Fibroblast of lung (primary cell): ENCODE results near the gene SMARCC1. TPM values are rescaled to one million over a fixed set of nuclear protein-coding genes. Genes with fewer than 3 reads are reported as not detected.

Experiments
- DNase-seq, 2 donors: peaks; one replicate each; pipeline versions ENCODE4 v3.0.0 to v3.0.0-alpha.2; 2010; ENCODE audit warnings: low read depth in 2 of 2
- H2AFZ ChIP-seq: 2 replicates; pipeline ENCODE4 v1.5.1; 2012; ENCODE audit warnings: low read length, control low read depth, inconsistent platforms
- H3K27ac ChIP-seq: 2 replicates; pipeline ENCODE4 v1.5.1; 2011; ENCODE audit warnings: low read length, control low read depth; ENCODE audit not compliant: insufficient read depth
- H3K27me3 ChIP-seq: 2 replicates; pipeline ENCODE4 v1.5.1; 2011; ENCODE audit warnings: mild to moderate bottlenecking, low read length; ENCODE audit not compliant: control insufficient read depth, insufficient read depth
- H3K36me3 ChIP-seq: 2 replicates; pipeline ENCODE4 v1.5.1; 2011; ENCODE audit warnings: low read length; ENCODE audit not compliant: control insufficient read depth, insufficient read depth
- H3K4me1 ChIP-seq: 2 replicates; pipeline ENCODE4 v1.5.1; 2011; ENCODE audit warnings: low read length; ENCODE audit not compliant: control insufficient read depth, insufficient read depth; ENCODE audit errors: extremely low read depth
- H3K4me2 ChIP-seq: 2 replicates; pipeline ENCODE4 v1.5.1; 2011; ENCODE audit warnings: low read length, control low read depth; ENCODE audit not compliant: insufficient read depth; ENCODE audit errors: extremely low read depth
- H3K4me3 ChIP-seq, 4 experiments: fragments of 200-600 bp in 1 of 4; sonication (generic) in 1 of 4; replicated peaks in 1 of 4; 2 replicates each; pipeline ENCODE4 v1.5.1; 2011 to 2016; ENCODE audit warnings: low read length in 4 of 4, low read depth in 3 of 4, mild to moderate bottlenecking in 3 of 4, control low read depth in 2 of 4, inconsistent platforms in 1 of 4, mixed read lengths in 1 of 4; ENCODE audit not compliant: insufficient read depth in 1 of 4; ENCODE audit errors: control extremely low read depth in 1 of 4
- H3K79me2 ChIP-seq: 2 replicates; pipeline ENCODE4 v1.5.1; 2012; ENCODE audit warnings: mild to moderate bottlenecking, low read length, inconsistent platforms; ENCODE audit not compliant: control insufficient read depth, insufficient read depth
- H3K9ac ChIP-seq: 2 replicates; pipeline ENCODE4 v1.5.1; 2011; ENCODE audit warnings: mild to moderate bottlenecking, low read length, control low read depth; ENCODE audit not compliant: insufficient read depth
- H3K9me3 ChIP-seq: 2 replicates; pipeline ENCODE4 v1.5.1; 2012; ENCODE audit warnings: low read depth, low read length; ENCODE audit not compliant: control insufficient read depth, insufficient read depth
- H4K20me1 ChIP-seq: 2 replicates; pipeline ENCODE4 v1.5.1; 2011; ENCODE audit warnings: low read length; ENCODE audit not compliant: control insufficient read depth, insufficient read depth; ENCODE audit errors: extremely low read depth
- EZH2 ChIP-seq: IDR thresholded peaks from 2 replicates; pipeline ENCODE4 v1.5.1; 2012; ENCODE audit warnings: low read length, control low read depth, mild to moderate bottlenecking; ENCODE audit errors: missing control alignments
- polyA plus RNA-seq, 2 donors: library from polyadenylated mRNA; depleted of rRNA in 1 of 2; stranded (reverse) in 1 of 2; unstranded in 1 of 2; fragments of >200 nt; gene quantifications; 2 replicates each; pipeline ENCODE4 v1.2.1, GENCODE V29; 2011 to 2012; ENCODE audit warnings: missing spikeins in 1 of 2
- total RNA-seq: library from RNA; depleted of rRNA; stranded (reverse); fragments of >200 nt; gene quantifications from 2 replicates; pipeline ENCODE4 v1.2.1, GENCODE V29; 2014
- TF ChIP-seq, protein P1 (sequence below), 2 donors: IDR thresholded peaks in 1 of 2; conservative IDR thresholded peaks in 1 of 2; 1 replicate in 1 of 2; 2 replicates in 1 of 2; pipeline ENCODE4 v1.5.1; 2011 to 2012; ENCODE audit warnings: low read length in 2 of 2, control low read depth in 1 of 2, inconsistent platforms in 1 of 2, low read depth in 1 of 2, mild to moderate bottlenecking in 1 of 2

SMARCC1 gene
- total and polyA plus RNA-seq, 2 donors (not counting 1 experiment from before 2014, with no cell fraction given): 23.1 to 23.6 TPM

- no peaks in the 10 kb centered on the region for H4K20me1 ChIP-seq
- H3K4me3 ChIP-seq: no peak overlapping the region
- no peak for TF ChIP-seq EZH2
- TF ChIP-seq, protein P1, sequence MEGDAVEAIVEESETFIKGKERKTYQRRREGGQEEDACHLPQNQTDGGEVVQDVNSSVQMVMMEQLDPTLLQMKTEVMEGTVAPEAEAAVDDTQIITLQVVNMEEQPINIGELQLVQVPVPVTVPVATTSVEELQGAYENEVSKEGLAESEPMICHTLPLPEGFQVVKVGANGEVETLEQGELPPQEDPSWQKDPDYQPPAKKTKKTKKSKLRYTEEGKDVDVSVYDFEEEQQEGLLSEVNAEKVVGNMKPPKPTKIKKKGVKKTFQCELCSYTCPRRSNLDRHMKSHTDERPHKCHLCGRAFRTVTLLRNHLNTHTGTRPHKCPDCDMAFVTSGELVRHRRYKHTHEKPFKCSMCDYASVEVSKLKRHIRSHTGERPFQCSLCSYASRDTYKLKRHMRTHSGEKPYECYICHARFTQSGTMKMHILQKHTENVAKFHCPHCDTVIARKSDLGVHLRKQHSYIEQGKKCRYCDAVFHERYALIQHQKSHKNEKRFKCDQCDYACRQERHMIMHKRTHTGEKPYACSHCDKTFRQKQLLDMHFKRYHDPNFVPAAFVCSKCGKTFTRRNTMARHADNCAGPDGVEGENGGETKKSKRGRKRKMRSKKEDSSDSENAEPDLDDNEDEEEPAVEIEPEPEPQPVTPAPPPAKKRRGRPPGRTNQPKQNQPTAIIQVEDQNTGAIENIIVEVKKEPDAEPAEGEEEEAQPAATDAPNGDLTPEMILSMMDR (conservative IDR thresholded peaks at IDR 0.05 in 1 of 2, IDR thresholded peaks at IDR 0.05 in 1 of 2; ENCODE audit: low read depth in 1 of 2, low read length in 2 of 2): no peak
- no peaks in the 10 kb centered on the region for H3K36me3 ChIP-seq
- peaks cover 4% of the 10 kb centered on the region for H3K4me1 ChIP-seq
- H3K27me3 ChIP-seq: no peaks in the 10 kb centered on the region
- peak; percentile 49 to 65 for DNase-seq
- no peaks in the 10 kb centered on the region for H3K79me2 ChIP-seq
- no peak overlapping the region for H3K9ac ChIP-seq
- no peaks in the 10 kb centered on the region for H3K9me3 ChIP-seq
- H3K4me2 ChIP-seq: no peak overlapping the region
- H3K27ac ChIP-seq: peak overlapping the region; percentile 19
- no peak overlapping the region for H2AFZ ChIP-seq
Measured at GRCh38 chr3:47715928-47716327, 65.8 kb downstream of the SMARCC1 start.

DNA sequence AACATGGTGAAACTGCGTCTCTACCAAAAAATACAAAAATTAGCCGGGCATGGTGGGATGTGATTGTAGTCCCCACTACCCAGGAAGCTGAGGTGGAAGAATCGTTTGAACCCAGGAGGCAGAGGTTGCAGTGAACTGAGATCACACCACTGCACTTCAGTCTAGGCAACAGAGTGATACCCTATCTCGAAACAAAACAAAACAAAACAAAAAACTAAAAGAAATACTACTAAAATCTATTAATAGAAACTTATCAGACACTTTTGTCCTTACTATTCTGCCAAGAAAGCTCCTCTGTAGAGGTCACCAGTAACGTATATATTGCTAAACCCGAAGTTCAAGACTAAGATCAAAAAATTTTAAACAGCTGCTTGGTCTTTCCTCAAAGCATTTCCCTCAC is 67.1 kb downstream of the SMARCC1 start:
- no peak overlapping the region for H3K4me3 ChIP-seq
- no peak for DNase-seq
- no peaks in the 10 kb centered on the region for H3K27me3 ChIP-seq
- H3K4me1 ChIP-seq: peaks cover 4% of the 10 kb centered on the region
- TF ChIP-seq EZH2: no peak
- TF ChIP-seq, protein P1 (conservative IDR thresholded peaks at IDR 0.05 in 1 of 2, IDR thresholded peaks at IDR 0.05 in 1 of 2; ENCODE audit: low read depth in 1 of 2, low read length in 2 of 2): no peak
- no peak overlapping the region for H2AFZ ChIP-seq
- no peaks in the 10 kb centered on the region for H4K20me1 ChIP-seq
- H3K9me3 ChIP-seq: no peaks in the 10 kb centered on the region
- H3K79me2 ChIP-seq: no peaks in the 10 kb centered on the region
- no peaks in the 10 kb centered on the region for H3K36me3 ChIP-seq
- no peak overlapping the region for H3K9ac ChIP-seq
- H3K4me2 ChIP-seq: no peak overlapping the region
- no peak overlapping the region for H3K27ac ChIP-seq

- Histone ChIP-seq H3K27me3 (no peaks in the 10 kb centered on the region), H3K9me3 (no peaks in the 10 kb centered on the region), H3K4me1 (peaks cover 4% of the 10 kb centered on the region), H3K27ac (no peak overlapping the region), H3K79me2 (no peaks in the 10 kb centered on the region), H2AFZ (no peak overlapping the region), H3K4me3 (no peak overlapping the region), H3K4me2 (no peak overlapping the region), H3K36me3 (no peaks in the 10 kb centered on the region), H4K20me1 (no peaks in the 10 kb centered on the region), H3K9ac (no peak overlapping the region)
- peak in 1 of 2 donors; percentile 5 for DNase-seq
- TF ChIP-seq, protein P1 (conservative IDR thresholded peaks at IDR 0.05 in 1 of 2, IDR thresholded peaks at IDR 0.05 in 1 of 2; ENCODE audit: low read depth in 1 of 2, low read length in 2 of 2): no peak
- no peak for TF ChIP-seq EZH2
Measured at GRCh38 chr3:47713655-47714054, 68.0 kb downstream of the SMARCC1 start.
